HepG2 (cell line): ENCODE results near the gene PNLDC1. TPM values are rescaled to one million over a fixed set of nuclear protein-coding genes. Genes with fewer than 3 reads are reported as not detected.

Experiments
- ATAC-seq: fragments of 200-7000 bp; cut with Tn5 transposase; 3 replicates; pipeline ENCODE4 v1.9.1; 2020; ENCODE audit warnings: mild to moderate bottlenecking, moderate library complexity
- BruUV-seq: library from RNA; stranded (reverse); fragments of 400-500 nt; replicated peaks from 2 replicates; lab custom pipeline; 2021; lab: Mats Ljungman, UMichigan
- CTCF ChIA-PET: fragments of 300-600 bp; formaldehyde crosslinking; extraction: SDS; loops from one replicate; lab custom pipeline; 2021; ENCODE audit warnings: low total read pairs, inconsistent platforms, low intra/inter-chr PET ratio; lab: Yijun Ruan, JAX
- POLR2A ChIA-PET: fragments of 350-600 bp; sonication (Branson Sonifier 250); formaldehyde crosslinking; loops from one replicate; lab custom pipeline; 2020; ENCODE audit warnings: antibody characterized with exemption, inconsistent platforms; lab: Yijun Ruan, JAX
- DNase-seq: peaks from one replicate; pipeline ENCODE4 v3.0.0-alpha.2; 2015; ENCODE audit warnings: low spot score
- FAIRE-seq: peaks from 3 replicates; lab custom pipeline; 2011; peaks lifted over from hg19 to GRCh38; lab: Jason Lieb, UNC
- H2AFZ ChIP-seq: one replicate; pipeline ENCODE4 v1.6.1; 2011; ENCODE audit warnings: low read length, inconsistent platforms
- H3K27ac ChIP-seq: fragments of 300-600 bp; 3 replicates; pipeline ENCODE4 v1.8.0; 2011; ENCODE audit warnings: mixed run types, mild to moderate bottlenecking, mixed read lengths, low read length, inconsistent platforms; ENCODE audit not compliant: insufficient read depth; ENCODE audit errors: extremely low read length
- H3K27me3 ChIP-seq, 2 experiments: fragments of 200-600 bp in 1 of 2; 2 replicates in 1 of 2; 3 replicates in 1 of 2; pipeline versions ENCODE4 v1.6.0 to v1.8.0; 2011; ENCODE audit warnings: low read length in 2 of 2, mild to moderate bottlenecking in 2 of 2, moderate library complexity in 2 of 2, inconsistent platforms in 1 of 2; ENCODE audit not compliant: insufficient read depth in 2 of 2, control insufficient read depth in 1 of 2
- H3K36me3 ChIP-seq, 2 experiments: fragments of 200-600 bp in 1 of 2; replicated peaks in 1 of 2; 2 replicates in 1 of 2; 3 replicates in 1 of 2; pipeline versions ENCODE4 v1.5.1 to v1.8.0; 2011; ENCODE audit warnings: low read length in 2 of 2, inconsistent platforms in 1 of 2; ENCODE audit not compliant: insufficient read depth in 2 of 2, control insufficient read depth in 1 of 2
- H3K4me1 ChIP-seq: 2 replicates; pipeline ENCODE4 v1.5.1; 2012; ENCODE audit warnings: low read length, inconsistent platforms; ENCODE audit not compliant: insufficient read depth
- H3K4me2 ChIP-seq: 2 replicates; pipeline ENCODE4 v1.6.0; 2011; ENCODE audit warnings: low read depth, low read length, inconsistent platforms
- H3K4me3 ChIP-seq, 3 experiments: fragments of 200-600 bp in 1 of 3; sonication (generic), shearing (Covaris generic) in 1 of 3; replicated peaks in 1 of 3; 2 replicates each; pipeline ENCODE4 v1.5.1; 2011 to 2016; ENCODE audit warnings: low read length in 3 of 3, inconsistent platforms in 2 of 3, low read depth in 2 of 3, mild to moderate bottlenecking in 2 of 3, control low read depth in 1 of 3, mixed read lengths in 1 of 3; ENCODE audit not compliant: insufficient read depth in 1 of 3
- H3K79me2 ChIP-seq: one replicate; pipeline ENCODE4 v1.6.1; 2011; ENCODE audit warnings: low read length, inconsistent platforms; ENCODE audit not compliant: insufficient read depth
- H3K9ac ChIP-seq: 2 replicates; pipeline ENCODE4 v1.6.0; 2011; ENCODE audit warnings: mild to moderate bottlenecking, low read depth, low read length, inconsistent platforms; ENCODE audit not compliant: insufficient read depth
- H3K9me3 ChIP-seq: 2 replicates; pipeline ENCODE4 v1.5.1; 2012; ENCODE audit warnings: mild to moderate bottlenecking, low read length
- H4K20me1 ChIP-seq: 2 replicates; pipeline ENCODE4 v1.6.0; 2011; ENCODE audit warnings: inconsistent platforms, mild to moderate bottlenecking, low read length, moderate library complexity; ENCODE audit not compliant: insufficient read depth
- AGO2 ChIP-seq: fragments of 200-400 bp; formaldehyde crosslinking; optimal IDR thresholded peaks from 2 replicates; pipeline ENCODE3; 2017; ENCODE audit warnings: mild to moderate bottlenecking, low read depth, low read length, moderate library complexity
- BRF2 ChIP-seq: sonication (generic); formaldehyde crosslinking; IDR thresholded peaks from 2 replicates; pipeline ENCODE4 v1.8.1; 2022; ENCODE audit warnings: mild to moderate bottlenecking, missing genetic modification reagents
- CC2D1A ChIP-seq: sonication (generic); formaldehyde crosslinking; IDR thresholded peaks from 2 replicates; pipeline ENCODE4 v1.8.1; 2023; ENCODE audit warnings: mild to moderate bottlenecking, missing genetic modification reagents
- EED ChIP-seq: sonication (generic); formaldehyde crosslinking; IDR thresholded peaks from 2 replicates; pipeline ENCODE4 v1.5.0; 2020; ENCODE audit warnings: mild to moderate bottlenecking, missing genetic modification reagents
- FOXC1 ChIP-seq: sonication (generic); formaldehyde crosslinking; IDR thresholded peaks from 2 replicates; pipeline ENCODE4 v1.8.0; 2022; ENCODE audit warnings: mild to moderate bottlenecking, missing genetic modification reagents, borderline replicate concordance
- KMT2B ChIP-seq: IDR thresholded peaks from 2 replicates; pipeline ENCODE4 v1.6.1; 2016; ENCODE audit warnings: missing genetic modification reagents, missing compliant biosample characterization
- MED13 ChIP-seq: sonication (generic); formaldehyde crosslinking; IDR thresholded peaks from 2 replicates; pipeline ENCODE4 v1.5.0; 2020; ENCODE audit warnings: missing genetic modification reagents
- MXD1 ChIP-seq: sonication (generic); formaldehyde crosslinking; IDR thresholded peaks from 2 replicates; pipeline ENCODE4 v1.4.0; 2020; ENCODE audit warnings: mild to moderate bottlenecking, missing genetic modification reagents
- PBX2 ChIP-seq: IDR thresholded peaks from 2 replicates; pipeline ENCODE4 v1.6.1; 2016; ENCODE audit warnings: control low read depth
- PRDM10 ChIP-seq: sonication (generic); formaldehyde crosslinking; IDR thresholded peaks from 2 replicates; pipeline ENCODE4 v1.4.0; 2020; ENCODE audit warnings: low read depth, missing genetic modification reagents
- RFX5 ChIP-seq: IDR thresholded peaks from 2 replicates; pipeline ENCODE4 v1.6.1; 2011; ENCODE audit warnings: low read depth, low read length, improper control_type of control experiment
- ZNF12 ChIP-seq: sonication (generic); formaldehyde crosslinking; IDR thresholded peaks from 2 replicates; pipeline ENCODE4 v1.5.0; 2020; ENCODE audit warnings: missing genetic modification reagents
- ZNF710 ChIP-seq: sonication (generic); formaldehyde crosslinking; IDR thresholded peaks from 2 replicates; pipeline ENCODE4 v1.5.0; 2020; ENCODE audit warnings: mild to moderate bottlenecking, missing genetic modification reagents, borderline replicate concordance
- ZNF720 ChIP-seq: sonication (generic); formaldehyde crosslinking; IDR thresholded peaks from 2 replicates; pipeline ENCODE4 v1.4.0; 2020; ENCODE audit warnings: missing genetic modification reagents
- ZNF782 ChIP-seq: sonication (generic); formaldehyde crosslinking; IDR thresholded peaks from 2 replicates; pipeline ENCODE4 v1.4.0; 2020; ENCODE audit warnings: missing genetic modification reagents, mild to moderate bottlenecking, borderline replicate concordance
- WGBS: methylation state at CpG from one replicate; pipeline ENCODE4 v1.1.6; 2017; ENCODE audit warnings: low lambda C conversion rate; 5-methylcytosine and 5-hydroxymethylcytosine counted together
- in situ Hi-C: cut with HindIII; loops from 2 replicates; pipeline ENCODE4 v1.10.0; 2017; ENCODE audit warnings: low pct_unique_long_range_greater_than_20kb; ENCODE audit not compliant: extremely low pct_ligation_motif_present
- intact Hi-C: fragments of 100-400 bp; cut with micrococcal nuclease; formaldehyde crosslinking; loops from one replicate; pipeline ENCODE4 v1.10.0; 2022; ENCODE audit not compliant: unreplicated experiment
- polyA plus RNA-seq, 8 experiments: library from polyadenylated mRNA; depleted of rRNA in 3 of 8; stranded (reverse) in 7 of 8; unstranded in 1 of 8; fragments of >200 nt; fragmentation: Illumina TruSeq in 4 of 8; extraction: Trizol in 4 of 8; gene quantifications; 2 replicates each; pipeline versions ENCODE4 v1.2.1 to v1.2.3, GENCODE V29; 2011 to 2016; ENCODE audit warnings: low read depth in 4 of 8, missing spikeins in 1 of 8, mixed read lengths in 1 of 8; ENCODE audit not compliant: insufficient read depth in 1 of 8
- total RNA-seq, 5 experiments: library from RNA; depleted of rRNA; stranded (reverse); fragments of >200 nt; fragmentation: Illumina TruSeq; extraction: Trizol; gene quantifications; 2 replicates each; pipeline ENCODE4 v1.2.3, GENCODE V29; 2016; ENCODE audit warnings: low read depth in 1 of 5

PNLDC1 gene
- total and polyA plus RNA-seq, 2 of the 13 experiments (the other 11 are each of a cell fraction or from before 2014, with no cell fraction given) = not detected

GRCh38 chr6:159790956-159791598, 9.0 kb upstream of the PNLDC1 start:
- Histone ChIP-seq H3K4me1 (peaks cover 66% of the 10 kb centered on the region), H4K20me1 (peaks cover 20% of the 10 kb centered on the region), H3K9me3 (no peaks in the 10 kb centered on the region), H3K27ac (peak overlapping the region; percentile 91), H3K36me3 (peaks cover 2 to 17% of the 10 kb centered on the region in 2 experiments), H2AFZ (no peak overlapping the region), H3K27me3 (no peaks in the 10 kb centered on the region; a peak in 1 of 5 replicates), H3K4me2 (peak overlapping the region; percentile 99), H3K9ac (peak overlapping the region; percentile 92), H3K4me3 (peak overlapping the region; percentile 91 to 93 (median 91)), H3K79me2 (peaks cover 73% of the 10 kb centered on the region)
- WGBS = 6% methylated on average over 18 of the region's 18 CpGs
- ChIA-PET CTCF (no interaction called here), POLR2A (interaction anchor here (0.6 to 7.1 kb wide), 16 partner anchors 9 to 791 kb away, joined by 3 to 165 read pairs (median 10); partner anchors contain the start of genes ACAT2, PNLDC1, RSPH3 and SOD2)
- in situ Hi-C loops (loop anchor here (5.0 kb wide), 1 partner anchor 99 kb away; the partner anchor contains the start of gene SOD2), intact Hi-C loops (loop anchor here (1.0 to 5.0 kb wide), 3 partner anchors 16 to 100 kb away; no protein-coding TSS in a partner anchor)
- ATAC-seq (no peak), DNase-seq (no peak), FAIRE-seq (no peak)
- BruUV-seq = no TSS peak
- TF ChIP-seq MED13 (CRISPR knock-in tag) (no peak), RFX5 (no peak), MXD1 (CRISPR knock-in tag) (peak; percentile 10; the same call in 1 of the 2 replicates), PBX2 (CRISPR knock-in tag) (0 out of 2 replicates have a peak, but pooled peaks have one; percentile 39), CC2D1A (CRISPR knock-in tag) (no peak), ZNF720 (CRISPR knock-in tag) (no peak), PRDM10 (CRISPR knock-in tag) (no peak), EED (CRISPR knock-in tag) (0 out of 2 replicates have a peak, but pooled peaks have one; percentile 7), ZNF710 (CRISPR knock-in tag) (no peak), AGO2 (no peak), FOXC1 (peak; percentile 56; the same call in 1 of the 2 replicates), BRF2 (0 out of 2 replicates have a peak, but pooled peaks have one; percentile 14), KMT2B (no peak), ZNF782 (CRISPR knock-in tag) (no peak), ZNF12 (no peak)
